GM12872 (cell line): Measurements from ENCODE around the gene TP53.
A peak's percentile ranks its signal among the peaks of the same experiment; 100 is the strongest.

ENCODE experiments used
- CTCF ChIP-seq: IDR thresholded peaks from 3 replicates; pipeline ENCODE4 v1.5.1; 2011; ENCODE audit warnings: low read depth, mild to moderate bottlenecking, low read length, moderate library complexity; ENCODE audit not compliant: insufficient read depth

Gene TP53

GRCh38 chr17:7717756-7718350 is 30.6 kb upstream of the TP53 start:
- no peak for TF ChIP-seq CTCF

DNA sequence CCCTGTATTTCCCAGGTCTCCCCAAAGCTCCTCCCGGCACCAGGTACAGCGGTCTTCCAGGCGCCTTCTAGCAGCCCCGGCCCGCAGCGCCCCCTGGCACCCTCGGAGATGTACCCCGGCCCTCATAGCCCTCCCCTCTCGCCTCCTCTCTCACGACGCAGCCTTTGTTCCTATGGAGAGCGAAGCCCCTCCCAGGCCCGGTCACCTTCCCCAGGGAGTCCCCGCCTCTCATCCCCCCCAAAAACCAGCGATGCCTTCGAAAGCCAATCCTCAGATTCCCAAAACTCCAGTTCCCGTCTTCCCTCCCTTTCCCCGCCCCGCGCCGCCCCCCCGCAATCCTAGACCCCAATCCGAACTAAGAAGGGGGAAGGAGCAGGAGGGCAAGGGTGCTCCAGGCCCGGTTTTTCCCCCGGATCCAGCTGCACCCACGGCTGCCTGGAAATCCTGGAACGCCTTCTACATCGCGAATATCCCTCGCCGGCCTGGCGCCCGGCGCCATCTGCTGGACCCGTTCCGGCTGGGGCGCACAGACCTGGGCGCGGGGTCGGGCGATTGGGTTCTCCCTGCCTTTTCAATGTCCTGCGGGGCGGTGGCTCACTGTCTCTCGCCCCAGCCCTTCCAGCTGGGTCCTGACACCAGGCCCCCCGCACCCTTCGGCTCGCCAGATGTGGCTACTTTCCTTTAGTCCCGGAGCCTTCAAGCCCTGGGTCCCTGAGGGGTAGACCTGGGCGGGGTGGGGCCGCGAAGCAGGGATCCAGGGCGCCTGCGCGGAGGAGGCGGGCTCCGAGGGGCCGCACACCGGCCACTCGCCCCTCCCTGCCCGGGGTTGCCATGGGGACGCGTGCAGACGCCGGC is 29.8 kb upstream of the TP53 start, which contains the start of gene DNAH2:
Gene DNAH2 (plus strand): TSS at position 844 of the 855 bp plus-strand sequence. CDS start 1,991 bp downstream, outside the sequence.
- TF ChIP-seq CTCF = peak; percentile 48

GRCh38 chr17:7715936-7716886 is 28.9 kb upstream of the TP53 start:
- no peak for TF ChIP-seq CTCF

DNA sequence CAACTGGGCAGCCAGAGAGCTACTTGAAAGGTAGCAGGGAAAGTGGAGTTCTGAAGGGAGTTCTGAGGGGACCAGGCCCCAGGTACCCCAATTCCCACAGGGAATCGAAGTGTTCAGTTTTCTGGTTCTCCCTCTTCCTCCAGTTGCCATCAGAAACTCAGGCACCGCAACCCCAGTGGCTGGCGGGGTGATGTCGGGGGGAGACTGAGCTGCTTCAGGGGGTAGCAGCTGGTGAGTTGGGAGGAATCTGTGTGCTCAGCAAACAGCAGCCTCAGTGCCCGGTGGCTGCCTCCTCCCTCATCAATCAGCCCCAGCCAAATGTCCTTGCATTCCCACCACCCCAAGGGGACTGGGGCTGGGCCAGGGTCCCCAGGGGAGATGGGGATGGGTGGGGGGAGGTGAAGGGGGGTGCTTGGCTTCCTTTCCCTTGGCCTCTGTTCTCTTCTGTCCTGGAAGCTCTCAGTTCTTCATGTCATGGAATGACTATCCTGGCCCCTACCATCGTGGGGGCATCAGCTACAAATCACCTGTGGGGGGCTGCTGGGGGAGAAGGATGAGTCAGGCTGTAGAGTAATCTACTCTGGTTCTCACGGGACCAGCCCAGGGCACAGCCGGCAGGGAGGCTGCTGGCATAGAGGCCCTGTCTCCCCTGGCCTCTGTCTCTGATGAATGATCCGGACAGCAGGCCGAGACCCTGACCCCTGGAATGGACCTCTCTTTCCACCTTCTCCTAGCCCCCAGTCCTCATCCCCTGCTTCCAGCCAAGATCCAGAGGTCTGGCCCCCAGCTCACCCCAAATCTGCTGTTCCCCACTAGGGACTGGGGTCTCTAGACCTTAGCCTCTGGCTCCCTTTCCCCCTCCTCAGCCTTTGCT is 27.7 kb upstream of the TP53 start:
- TF ChIP-seq CTCF = no peak

DNA sequence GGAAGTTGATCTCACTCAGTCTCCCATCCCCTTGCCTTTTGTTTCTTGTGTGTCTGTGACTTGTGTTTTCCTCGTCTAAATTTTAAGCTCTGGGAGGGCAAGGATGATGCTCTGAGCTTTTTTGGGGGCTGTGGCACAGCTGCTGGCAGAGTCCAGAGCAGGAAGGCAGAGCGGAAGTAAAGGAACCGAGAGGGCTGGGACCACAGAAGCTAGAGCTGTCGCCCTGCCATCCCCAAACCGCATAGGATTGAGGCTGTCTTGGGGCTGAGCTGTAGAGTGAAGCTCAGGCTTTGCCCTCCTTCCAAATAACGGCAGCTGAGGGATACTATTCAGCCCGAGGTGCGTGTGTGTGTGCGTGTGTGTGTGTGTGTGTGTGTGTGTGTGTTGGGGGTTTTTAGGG is 26.5 kb upstream of the TP53 start:
- no peak for TF ChIP-seq CTCF

DNA sequence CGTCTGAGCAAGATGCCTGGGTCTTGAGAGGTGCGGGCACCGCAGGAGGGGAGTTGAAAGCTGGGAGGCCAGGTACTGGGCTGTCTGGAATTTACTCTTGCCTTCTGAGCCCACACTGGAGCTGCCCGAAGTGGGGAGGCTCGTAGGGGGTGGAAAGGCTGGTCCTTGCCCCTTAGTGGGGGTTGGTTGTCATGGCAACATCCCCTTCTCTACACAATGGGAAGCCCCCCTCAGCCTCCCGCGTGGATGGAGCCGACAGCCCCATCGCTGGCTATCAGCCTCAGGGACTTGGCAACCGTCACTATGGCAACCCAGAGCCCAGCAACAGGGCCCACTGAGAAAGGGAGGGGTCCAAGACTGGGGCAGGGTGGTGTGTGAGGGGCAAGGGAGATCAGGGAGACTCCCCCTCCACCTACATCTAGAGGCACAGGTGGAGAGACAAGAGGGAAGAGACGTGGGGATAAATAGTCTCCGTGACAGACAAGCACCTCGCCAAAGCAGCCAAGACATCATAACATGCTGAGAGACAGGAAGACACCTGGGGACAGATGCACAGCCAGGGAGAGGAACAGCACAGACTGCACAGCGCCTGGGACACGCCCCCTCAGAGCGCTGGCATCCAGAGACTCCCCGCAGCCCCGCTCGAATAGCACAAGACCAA is 25.0 kb upstream of the TP53 start:
- TF ChIP-seq CTCF = no peak
